Kidney (tissue), 14 donors: ENCODE results near the gene BSDC1. TPM values are rescaled to one million over a fixed set of nuclear protein-coding genes. Genes with fewer than 3 reads are reported as not detected.

Experiments used
- DNase-seq, 5 donors: peaks; one replicate each; pipeline ENCODE4 v3.0.0-alpha.2; 2013 to 2020
- FAIRE-seq: peaks from 2 replicates; lab custom pipeline; 2012; peaks lifted over from hg19 to GRCh38; lab: Jason Lieb, UNC
- H3K27ac ChIP-seq, 2 donors: one replicate each; pipeline ENCODE4 v1.7.0; 2013; ENCODE audit warnings: low read depth in 2 of 2, low read length in 2 of 2, inconsistent platforms in 1 of 2
- H3K27me3 ChIP-seq: one replicate; pipeline ENCODE4 v1.7.1; 2013; ENCODE audit warnings: low read length, inconsistent platforms; ENCODE audit not compliant: control insufficient read depth, insufficient read depth
- H3K36me3 ChIP-seq, 3 donors: one replicate each; pipeline versions ENCODE4 v1.7.0 to v1.7.1; 2013; ENCODE audit warnings: low read length in 3 of 3, control low read depth in 1 of 3, inconsistent platforms in 1 of 3; ENCODE audit not compliant: insufficient read depth in 3 of 3, control insufficient read depth in 2 of 3
- H3K4me1 ChIP-seq, 3 donors: one replicate each; pipeline versions ENCODE4 v1.7.0 to v1.7.1; 2013; ENCODE audit warnings: low read length in 3 of 3, inconsistent platforms in 1 of 3, low read depth in 1 of 3; ENCODE audit not compliant: control insufficient read depth in 2 of 3, insufficient read depth in 2 of 3
- H3K4me3 ChIP-seq, 3 donors: one replicate each; pipeline versions ENCODE4 v1.7.0 to v1.8.1; 2013; ENCODE audit warnings: low read length in 3 of 3, control low read depth in 1 of 3, inconsistent platforms in 1 of 3
- H3K9ac ChIP-seq, 3 donors: one replicate each; pipeline versions ENCODE4 v1.7.0 to v1.7.1; 2013; ENCODE audit warnings: low read length in 3 of 3, control low read depth in 1 of 3, inconsistent platforms in 1 of 3
- H3K9me3 ChIP-seq, 3 donors: one replicate each; pipeline versions ENCODE4 v1.7.0 to v1.7.1; 2013; ENCODE audit warnings: low read length in 3 of 3, control low read depth in 1 of 3, inconsistent platforms in 1 of 3; ENCODE audit not compliant: control insufficient read depth in 2 of 3, insufficient read depth in 1 of 3
- CTCF ChIP-seq: IDR thresholded peaks from 3 replicates; pipeline ENCODE4 v1.5.1; 2012; ENCODE audit warnings: mild to moderate bottlenecking, moderate library complexity, borderline replicate concordance; ENCODE audit not compliant: insufficient read depth; ENCODE audit errors: extremely low read depth
- intact Hi-C: fragments of 100-400 bp; cut with DNase I; formaldehyde crosslinking; loops from one replicate; pipeline ENCODE4 v1.11.1; 2022
- polyA plus RNA-seq: library from polyadenylated mRNA; stranded (reverse); fragments of 350-450 nt; fragmentation: Illumina TruSeq; extraction: RNeasy Lipid Tissue Mini Kit (QIAGEN cat#74804); gene quantifications from one replicate; pipeline ENCODE4 v1.2.3, GENCODE V29; 2014; ENCODE audit warnings: low read depth, low replicate concordance; ENCODE audit not compliant: insufficient read depth
- total RNA-seq: library from RNA; stranded (reverse); fragmentation: NEBNext Ultra II Directional; extraction: Animal tissue kit (Norgen Biotek cat#: 25700); gene quantifications from one replicate; pipeline ENCODE4 v1.2.1, GENCODE V29; 2021
- donor health status: control.
- donor health status: control.
- donor health status: control.
- donor health status: control.
- donor health status: control.
- donor health status: DM: yes; HTN: yes; CAD: no.
- donor health status: Normal renal cell carcinoma (clear cell type).

The BSDC1 gene
- total and polyA plus RNA-seq, 2 donors from 2014 or later = 40.2 to 61.7 TPM

- no peak overlapping the region for H3K4me3 ChIP-seq
- no peaks in the 10 kb centered on the region for H3K27me3 ChIP-seq
- no peaks in the 10 kb centered on the region for H3K9me3 ChIP-seq
- no peak for DNase-seq
- H3K4me1 ChIP-seq = no peaks in the 10 kb centered on the region
- peaks cover 3 to 85% (median 47%) of the 10 kb centered on the region in 3 donors for H3K36me3 ChIP-seq
- no peak overlapping the region for H3K27ac ChIP-seq
- H3K9ac ChIP-seq = no peak overlapping the region
- no peak for TF ChIP-seq CTCF
- no peak for FAIRE-seq
- intact Hi-C loops = no loop called here
These were observed 18.0 kb downstream of the BSDC1 start for GRCh38 chr1:32376199-32376598.

GRCh38 chr1:32373996-32374592, 20.1 kb downstream of the BSDC1 start:
- Histone ChIP-seq H3K9me3 (no peaks in the 10 kb centered on the region), H3K27me3 (no peaks in the 10 kb centered on the region), H3K4me1 (no peaks in the 10 kb centered on the region), H3K9ac (no peak overlapping the region), H3K4me3 (no peak overlapping the region), H3K36me3 (peaks cover 3 to 66% (median 34%) of the 10 kb centered on the region in 3 donors), H3K27ac (no peak overlapping the region)
- intact Hi-C loops = no loop called here
- FAIRE-seq = no peak
- no peak for DNase-seq
- TF ChIP-seq CTCF = no peak

GRCh38 chr1:32372149-32372756, 22.0 kb downstream of the BSDC1 start:
- no peak for TF ChIP-seq CTCF
- no peaks in the 10 kb centered on the region for H3K9me3 ChIP-seq
- no peaks in the 10 kb centered on the region for H3K27me3 ChIP-seq
- H3K4me1 ChIP-seq = no peaks in the 10 kb centered on the region
- DNase-seq (no peak), FAIRE-seq (no peak)
- no peak overlapping the region for H3K4me3 ChIP-seq
- intact Hi-C loops = no loop called here
- H3K36me3 ChIP-seq = peaks cover 10 to 67% (median 34%) of the 10 kb centered on the region in 3 donors
- no peak overlapping the region for H3K27ac ChIP-seq
- no peak overlapping the region for H3K9ac ChIP-seq
